OCI-LY7 (cell line): ENCODE results near the gene ZNF689.

Experiments
- CTCF ChIP-seq: fragments of 200-600 bp; sonication (generic); conservative IDR thresholded peaks from 2 replicates; pipeline ENCODE4 v1.5.1; 2014; ENCODE audit warnings: mild to moderate bottlenecking, antibody characterized with exemption, low read length, moderate library complexity, mixed read lengths
- EZH2phosphoT487 ChIP-seq: fragments of 200-600 bp; sonication (generic); IDR thresholded peaks from 2 replicates; pipeline ENCODE4 v1.6.1; 2018; ENCODE audit warnings: low read depth, borderline replicate concordance, mild to moderate bottlenecking, mixed run types, antibody characterized with exemption, low read length, moderate library complexity, mixed read lengths

- TF ChIP-seq CTCF (no peak), EZH2phosphoT487 (no peak)
Measured at GRCh38 chr16:30606004-30606403, 4.2 kb downstream of the ZNF689 start.
